GM10847 (cell line): ENCODE data around the gene SNIP1.

Experiments
- POLR2A ChIP-seq: IDR thresholded peaks from 2 replicates; pipeline ENCODE4 v1.6.1; 2011; ENCODE audit not compliant: insufficient read length; ENCODE audit errors: extremely low read depth

The SNIP1 gene

GRCh38 chr1:37517569-37517968 lies 36.5 kb downstream of the SNIP1 start:
- no peak for TF ChIP-seq POLR2A

GRCh38 chr1:37515185-37516034 lies 38.7 kb downstream of the SNIP1 start:
- TF ChIP-seq POLR2A: no peak

GRCh38 chr1:37514350-37515184 lies 39.5 kb downstream of the SNIP1 start, which contains the start of gene MEAF6:
TSS of gene MEAF6 (minus strand) at chr1:37514766. CDS start at chr1:37514746, 20 bp downstream.
- TF ChIP-seq POLR2A: peak; percentile 68

GRCh38 chr1:37513795-37514349 lies 40.2 kb downstream of the SNIP1 start:
- TF ChIP-seq POLR2A: no peak

GRCh38 chr1:37509181-37509580 lies 44.9 kb downstream of the SNIP1 start:
- no peak for TF ChIP-seq POLR2A

GRCh38 chr1:37506740-37507139 lies 47.4 kb downstream of the SNIP1 start:
- TF ChIP-seq POLR2A: no peak

GRCh38 chr1:37502104-37502503 lies 52.0 kb downstream of the SNIP1 start:
- no peak for TF ChIP-seq POLR2A

GRCh38 chr1:37501661-37502060 lies 52.4 kb downstream of the SNIP1 start:
- no peak for TF ChIP-seq POLR2A

- no peak for TF ChIP-seq POLR2A
These were observed 55.0 kb downstream of the SNIP1 start for GRCh38 chr1:37498872-37499617.

- TF ChIP-seq POLR2A: no peak
These were observed 56.3 kb downstream of the SNIP1 start for GRCh38 chr1:37497832-37498231.

GRCh38 chr1:37495875-37496274 lies 58.2 kb downstream of the SNIP1 start:
- TF ChIP-seq POLR2A: no peak

GRCh38 chr1:37493336-37494098 lies 60.6 kb downstream of the SNIP1 start:
- TF ChIP-seq POLR2A: no peak

GRCh38 chr1:37487619-37487984 lies 66.5 kb downstream of the SNIP1 start:
- no peak for TF ChIP-seq POLR2A
